GM18909 (cell line): ENCODE results near the gene CSTPP1.
A peak's percentile ranks its signal among the peaks of the same experiment; 100 is the strongest.

Experiments used
- ATAC-seq: cut with Tn5 transposase; IDR thresholded peaks from one replicate; pipeline ENCODE4 v1.9.1; 2021; ENCODE audit warnings: mild to moderate bottlenecking; ENCODE audit not compliant: unreplicated experiment, poor library complexity

Gene CSTPP1

DNA sequence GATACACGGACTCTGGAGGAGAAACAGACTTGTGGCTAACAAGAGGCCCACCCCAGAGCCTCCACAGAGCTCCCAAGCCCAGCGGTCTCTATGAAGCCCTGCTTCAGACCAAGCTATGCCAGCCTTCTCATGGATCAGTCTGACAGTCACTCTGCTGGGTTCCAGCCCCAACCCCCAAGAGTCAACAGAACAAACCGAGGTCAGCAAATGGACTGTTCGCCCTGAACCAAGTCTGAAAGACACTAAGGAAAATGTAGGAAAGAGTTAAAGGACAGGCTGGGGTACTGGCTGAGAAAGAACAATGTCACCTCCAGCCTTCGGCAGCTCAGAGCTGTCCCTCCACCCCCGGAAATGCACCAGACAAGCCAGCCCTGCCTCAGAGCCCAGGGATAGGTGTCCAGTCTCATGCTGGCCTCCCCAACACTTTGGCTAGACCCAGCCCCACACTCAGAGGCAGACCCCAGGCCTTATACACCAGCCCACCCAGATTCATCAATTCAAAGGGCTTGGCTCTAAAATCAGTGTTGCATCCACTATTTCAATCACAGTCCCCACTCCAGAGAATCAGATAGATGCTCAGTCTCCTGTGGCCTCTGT, 236.3 kb downstream of the CSTPP1 start:
- ATAC-seq: no peak

- ATAC-seq: peak; percentile 10
Observed at GRCh38 chr11:47175746-47176327, 239.3 kb downstream of the CSTPP1 start.

GRCh38 chr11:47176328-47177228, 240.0 kb downstream of the CSTPP1 start, which contains the start of gene ARFGAP2:
Gene ARFGAP2 (minus strand): TSS chr11:47176879. CDS start chr11:47176853, 26 bp downstream.
- ATAC-seq: peak; percentile 88

GRCh38 chr11:47177229-47177845, 240.8 kb downstream of the CSTPP1 start:
- ATAC-seq: peak; percentile 60

DNA sequence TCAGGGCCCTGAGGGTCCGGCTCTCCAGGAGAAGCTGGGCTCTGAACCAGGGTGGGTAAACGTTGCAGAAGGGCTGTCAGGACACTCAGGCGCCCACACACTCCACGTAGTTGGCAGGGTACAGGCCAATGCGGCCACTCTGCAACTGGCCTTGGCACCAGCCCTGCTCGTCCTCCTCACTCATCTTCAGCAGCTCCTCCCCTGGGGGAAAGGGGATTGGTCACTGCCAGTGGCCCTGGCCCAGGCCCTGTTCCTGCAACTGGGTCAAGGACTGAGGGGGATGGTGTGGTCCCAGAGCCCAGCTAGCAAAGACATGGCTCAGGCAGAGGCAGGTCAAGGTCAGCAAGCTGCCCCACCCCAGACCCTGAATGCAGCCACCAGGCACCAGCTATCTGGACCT, 241.3 kb downstream of the CSTPP1 start:
- no peak for ATAC-seq

- ATAC-seq: no peak
Observed at GRCh38 chr11:47178316-47178715, 241.8 kb downstream of the CSTPP1 start.

DNA sequence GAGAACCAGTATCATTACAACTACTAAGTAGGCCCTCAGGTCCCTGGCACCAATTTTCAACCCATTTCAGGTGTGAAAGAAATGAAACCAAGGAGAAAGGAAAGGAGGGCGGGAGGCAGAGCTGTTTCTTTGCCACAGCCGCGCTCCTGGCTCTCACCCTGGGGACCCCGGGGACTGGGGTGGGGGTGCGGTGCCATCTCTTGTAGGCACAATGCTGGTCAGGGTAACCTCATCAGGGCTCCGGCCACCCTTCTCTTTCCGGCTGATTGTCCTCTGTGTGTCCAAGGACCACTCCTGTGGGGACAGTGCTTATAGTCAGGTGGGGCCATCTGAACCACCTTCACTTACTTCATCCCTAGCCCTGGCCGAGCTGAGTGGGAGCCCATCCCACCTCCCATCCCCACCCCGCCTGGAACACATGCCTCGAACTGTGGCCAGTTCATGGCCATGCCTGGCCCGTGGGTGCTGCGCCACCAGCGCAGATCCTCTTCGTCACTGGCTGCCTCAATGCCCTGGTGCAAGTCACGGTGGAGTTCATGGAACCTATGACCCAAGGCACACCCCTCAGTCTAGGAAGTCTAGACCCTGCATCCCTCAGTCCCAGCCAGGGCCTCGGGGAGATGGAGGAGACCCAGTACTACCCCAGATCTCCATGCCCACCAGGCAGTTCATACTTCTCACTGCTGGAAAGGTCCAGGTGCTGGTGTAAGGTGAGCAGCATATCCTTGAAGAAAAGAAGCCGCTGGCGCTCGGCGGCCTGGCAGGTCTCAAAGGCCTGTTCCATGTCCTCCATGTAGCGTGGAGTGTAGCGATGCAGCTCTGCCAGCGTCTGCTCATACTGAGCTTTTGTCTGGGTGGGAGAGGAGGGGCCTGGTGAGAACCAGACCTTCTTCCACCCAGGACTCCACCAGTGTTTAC, 242.4 kb downstream of the CSTPP1 start:
- ATAC-seq: no peak

- peak; percentile 27 for ATAC-seq
Observed at GRCh38 chr11:47179655-47179991, 243.1 kb downstream of the CSTPP1 start.

DNA sequence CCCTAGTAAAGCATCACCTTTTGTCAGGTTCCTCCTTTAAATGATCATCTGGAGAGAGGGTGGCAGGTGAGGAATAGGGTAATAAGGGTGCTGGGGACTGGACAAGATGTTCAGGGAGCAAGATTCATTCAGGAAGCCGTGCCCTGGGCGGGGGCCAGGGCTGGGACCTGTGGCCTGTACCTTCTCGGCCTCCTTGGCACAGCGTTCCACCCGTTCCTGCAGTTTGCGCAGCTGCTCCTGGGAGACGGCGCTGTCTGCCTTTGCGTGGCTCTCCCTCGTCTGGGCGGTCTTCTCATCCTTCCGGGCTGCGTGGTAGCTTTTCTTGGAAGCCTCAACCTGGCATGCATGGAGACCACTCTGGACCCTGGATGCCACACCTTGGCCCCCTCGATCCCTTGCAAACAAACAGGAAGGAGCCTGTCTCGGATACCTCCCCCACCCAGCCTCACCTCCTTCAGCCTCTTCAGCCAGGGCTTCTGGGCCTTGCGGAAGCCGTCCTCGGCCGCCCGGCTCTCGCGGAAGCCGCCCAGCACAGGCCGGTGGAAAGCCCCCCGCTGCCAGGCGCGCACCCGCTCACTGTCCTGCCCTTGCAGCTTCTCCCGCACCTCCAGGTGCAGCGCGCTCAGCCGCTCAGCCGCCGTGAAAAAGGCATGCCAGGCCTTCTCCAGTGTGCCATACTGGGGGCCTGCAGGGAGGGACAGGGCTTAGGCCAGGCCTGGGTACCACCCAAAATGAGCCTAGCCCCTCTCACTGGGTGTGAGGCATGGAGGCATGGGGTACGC, 243.6 kb downstream of the CSTPP1 start:
- no peak for ATAC-seq

- no peak for ATAC-seq
Observed at GRCh38 chr11:47181271-47181670, 244.7 kb downstream of the CSTPP1 start.

DNA sequence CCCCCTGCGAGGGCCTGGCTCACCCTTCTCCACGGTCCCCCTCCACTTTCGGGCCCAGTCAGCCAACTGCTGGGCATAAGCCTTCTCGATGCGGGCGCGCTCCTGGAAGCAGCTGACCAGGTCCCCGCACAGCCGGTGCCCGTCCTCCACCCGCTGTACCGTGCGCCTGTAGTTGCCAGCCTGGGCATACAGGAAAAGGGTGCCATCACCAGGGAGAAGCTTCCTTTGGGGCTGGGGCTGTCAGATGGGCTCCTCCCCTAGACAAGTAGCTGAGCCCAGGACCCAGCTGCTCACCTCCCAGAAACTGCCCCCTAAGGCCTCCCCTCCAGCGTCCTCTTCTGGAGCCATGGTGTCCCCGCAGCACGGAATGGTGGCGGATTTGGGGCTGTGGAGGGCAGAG, 245.8 kb downstream of the CSTPP1 start:
- no peak for ATAC-seq

DNA sequence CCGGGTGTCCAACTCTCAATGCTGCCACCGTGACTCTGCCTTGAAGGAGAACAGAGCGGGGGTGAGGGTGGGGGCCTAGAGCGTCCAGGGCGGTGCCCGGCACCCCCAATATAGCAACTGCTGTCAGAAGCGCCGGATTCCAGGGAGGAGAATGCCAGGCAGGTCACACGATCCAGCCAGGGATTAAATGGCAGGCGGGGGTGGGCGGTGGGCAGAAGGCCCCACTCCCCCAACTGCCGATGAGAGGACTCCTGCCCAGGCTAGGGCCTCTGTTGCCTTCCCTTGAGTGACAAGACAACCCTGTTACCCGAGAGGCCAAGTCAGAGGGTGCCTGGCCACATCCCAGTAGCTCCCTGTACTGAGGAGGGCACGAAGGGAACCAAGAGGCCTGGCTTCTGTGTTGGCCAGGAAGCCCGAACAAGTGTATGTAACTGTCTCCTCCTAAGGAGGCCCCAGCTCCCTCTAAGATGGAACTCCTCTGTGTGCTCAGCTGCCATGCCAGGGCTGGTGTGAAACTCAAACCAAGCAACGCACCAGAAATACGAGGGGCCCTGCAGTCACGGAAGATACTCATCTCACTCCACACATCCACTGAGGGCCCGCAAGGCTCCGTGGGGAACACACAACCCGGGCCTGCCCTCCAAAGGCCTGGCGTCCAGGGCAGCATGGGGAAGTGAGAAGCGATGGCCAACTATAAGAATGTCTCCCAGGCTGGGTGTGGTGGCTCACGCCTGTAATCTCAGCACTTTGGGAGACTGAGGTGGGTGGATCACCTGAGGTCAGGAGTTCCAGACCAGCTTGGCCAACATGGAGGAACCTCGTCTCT, 246.7 kb downstream of the CSTPP1 start:
- ATAC-seq: no peak

- no peak for ATAC-seq
Observed at GRCh38 chr11:47183969-47184368, 247.4 kb downstream of the CSTPP1 start.

- no peak for ATAC-seq
Observed at GRCh38 chr11:47184711-47185304, 248.2 kb downstream of the CSTPP1 start.

DNA sequence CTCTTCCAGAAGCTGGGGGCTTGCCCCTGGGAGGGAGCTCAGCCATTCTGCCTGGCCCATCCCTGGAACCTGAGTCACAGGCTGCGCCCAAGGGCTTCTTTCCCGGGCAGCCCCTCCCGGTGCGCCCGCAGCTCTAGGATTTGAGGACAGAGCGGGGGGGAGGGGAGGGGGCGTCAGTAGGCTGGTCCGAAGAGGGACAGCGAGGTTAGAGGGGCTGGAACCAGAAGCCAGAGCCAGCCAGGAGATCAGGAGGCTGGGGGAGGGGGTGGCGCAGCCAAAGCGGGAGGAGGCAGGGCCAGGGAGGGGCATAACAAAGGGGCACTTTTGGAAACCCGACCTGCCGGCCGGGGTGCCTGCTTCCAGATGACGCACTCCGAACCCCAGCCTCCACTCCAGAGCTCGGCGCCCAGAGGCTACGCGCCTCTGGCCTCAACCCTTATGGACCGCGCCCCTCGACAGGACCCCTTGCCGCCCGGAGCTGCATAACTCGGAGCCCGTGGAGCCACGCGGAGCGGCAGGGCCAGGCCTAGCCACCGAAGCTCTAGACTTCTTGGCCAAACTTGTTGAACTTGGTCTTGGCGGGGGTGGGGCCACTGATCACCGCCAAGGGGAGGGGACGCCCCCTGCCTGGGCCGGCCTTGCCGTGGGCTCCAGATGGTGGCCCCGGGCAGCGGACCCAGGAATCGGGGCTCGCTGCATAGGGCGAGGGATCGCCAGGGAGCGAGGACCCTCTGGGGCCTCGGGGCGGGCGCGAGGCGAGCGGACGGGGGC, 248.9 kb downstream of the CSTPP1 start:
- no peak for ATAC-seq

- peak; percentile 44 for ATAC-seq
Observed at GRCh38 chr11:47186076-47186699, 249.6 kb downstream of the CSTPP1 start, which contains the start of gene PACSIN3. Gene PACSIN3 (minus strand): TSS chr11:47186434. CDS start chr11:47182727, 3,707 bp downstream.
